NCI-H69 (cell line): ENCODE data around the gene UBE2G1.
A peak's percentile ranks its signal among the peaks of the same experiment; 100 is the strongest.
"Not testable (repeated sequence)": the region's sequence is repeated elsewhere in the genome, so short reads cannot be mapped to it uniquely, and the experiment has no call there.

Experiments used
- DNase-seq: peaks from one replicate; lab custom pipeline; 2025; lab: John Stamatoyannopoulos, UW

The UBE2G1 gene

GRCh38 chr17:4375039-4375748, 8.7 kb upstream of the UBE2G1 start:
- DNase-seq: no peak

GRCh38 chr17:4369557-4370230, 3.2 kb upstream of the UBE2G1 start:
- no peak for DNase-seq

- no peak for DNase-seq
These were observed 1.9 kb upstream of the UBE2G1 start for GRCh38 chr17:4368341-4368740.

- DNase-seq: not testable (repeated sequence)
These were observed 702 bp upstream of the UBE2G1 start for GRCh38 chr17:4367177-4367576.

- peak; percentile 63 for DNase-seq
These were observed 698 bp downstream of the UBE2G1 start for GRCh38 chr17:4365628-4366326.

GRCh38 chr17:4365103-4365627, 1.3 kb downstream of the UBE2G1 start:
- DNase-seq: peak; percentile 89

- DNase-seq: no peak
These were observed 1.8 kb downstream of the UBE2G1 start for GRCh38 chr17:4364622-4365041.

GRCh38 chr17:4362141-4362540, 4.3 kb downstream of the UBE2G1 start:
- peak; percentile 80 for DNase-seq

- no peak for DNase-seq
These were observed 8.3 kb downstream of the UBE2G1 start for GRCh38 chr17:4358154-4358553.

GRCh38 chr17:4357671-4358070, 8.8 kb downstream of the UBE2G1 start:
- no peak for DNase-seq

GRCh38 chr17:4357030-4357628, 9.3 kb downstream of the UBE2G1 start:
- DNase-seq: no peak

- DNase-seq: no peak
These were observed 11.5 kb downstream of the UBE2G1 start for GRCh38 chr17:4354862-4355514.

- no peak for DNase-seq
These were observed 12.3 kb downstream of the UBE2G1 start for GRCh38 chr17:4354206-4354605.

GRCh38 chr17:4350214-4350613, 16.3 kb downstream of the UBE2G1 start:
- not testable (repeated sequence) for DNase-seq

- no peak for DNase-seq
These were observed 20.8 kb downstream of the UBE2G1 start for GRCh38 chr17:4345581-4346252.

GRCh38 chr17:4344926-4345325, 21.5 kb downstream of the UBE2G1 start:
- no peak for DNase-seq

GRCh38 chr17:4342535-4342934, 23.9 kb downstream of the UBE2G1 start:
- DNase-seq: no peak

GRCh38 chr17:4341616-4341977, 24.9 kb downstream of the UBE2G1 start:
- no peak for DNase-seq

GRCh38 chr17:4340914-4341615, 25.4 kb downstream of the UBE2G1 start:
- no peak for DNase-seq

GRCh38 chr17:4334776-4335584, 31.5 kb downstream of the UBE2G1 start:
- no peak for DNase-seq
